ENCODE results near the gene TTC34. TPM values are rescaled to one million over a fixed set of nuclear protein-coding genes. Genes with fewer than 3 reads are reported as not detected.
"Not testable (repeated sequence)": the region's sequence is repeated elsewhere in the genome, so short reads cannot be mapped to it uniquely, and the experiment has no call there.

The TTC34 gene
- total RNA-seq, 1 experiment from 2014 or later = 0.17 TPM

GRCh38 chr1:2786329-2787162, 14.9 kb downstream of the TTC34 start:
- no peak for DNase-seq (ENCODE audit: low spot score)
- in situ Hi-C loops (cut with HindIII; ENCODE audit: low sequenced_read_pairs) = no loop called here

GRCh38 chr1:2785631-2786328, 15.7 kb downstream of the TTC34 start:
- no peak for DNase-seq (ENCODE audit: low spot score)
- in situ Hi-C loops (cut with HindIII; ENCODE audit: low sequenced_read_pairs) = no loop called here

- no peak for DNase-seq (ENCODE audit: low spot score)
- in situ Hi-C loops (cut with HindIII; ENCODE audit: low sequenced_read_pairs) = no loop called here
Measured at GRCh38 chr1:2784854-2785630, 16.5 kb downstream of the TTC34 start.

GRCh38 chr1:2783435-2784397, 17.8 kb downstream of the TTC34 start:
- no peak for DNase-seq (ENCODE audit: low spot score)
- in situ Hi-C loops (cut with HindIII; ENCODE audit: low sequenced_read_pairs) = no loop called here

GRCh38 chr1:2783069-2783434, 18.4 kb downstream of the TTC34 start:
- in situ Hi-C loops (cut with HindIII; ENCODE audit: low sequenced_read_pairs) = no loop called here
- no peak for DNase-seq (ENCODE audit: low spot score)

- in situ Hi-C loops (cut with HindIII; ENCODE audit: low sequenced_read_pairs) = no loop called here
- DNase-seq (ENCODE audit: low spot score) = no peak
Measured at GRCh38 chr1:2781627-2782026, 19.9 kb downstream of the TTC34 start.

GRCh38 chr1:2778220-2778592, 23.3 kb downstream of the TTC34 start:
- in situ Hi-C loops (cut with HindIII; ENCODE audit: low sequenced_read_pairs) = no loop called here
- DNase-seq (ENCODE audit: low spot score) = no peak

- in situ Hi-C loops (cut with HindIII; ENCODE audit: low sequenced_read_pairs) = no loop called here
- no peak for DNase-seq (ENCODE audit: low spot score)
Measured at GRCh38 chr1:2777424-2778219, 23.9 kb downstream of the TTC34 start.

- in situ Hi-C loops (cut with HindIII; ENCODE audit: low sequenced_read_pairs) = not testable (repeated sequence)
Measured at GRCh38 chr1:2775333-2775732, 26.2 kb downstream of the TTC34 start.

GRCh38 chr1:2768052-2768451, 33.4 kb downstream of the TTC34 start:
- DNase-seq (ENCODE audit: low spot score); in situ Hi-C loops (cut with HindIII; ENCODE audit: low sequenced_read_pairs): not testable (repeated sequence)

More at GRCh38 chr1:2775333-2775732, 26.2 kb downstream of the TTC34 start:
- not testable (repeated sequence) for DNase-seq (ENCODE audit: low spot score)

- in situ Hi-C loops (cut with HindIII; ENCODE audit: low sequenced_read_pairs) = not testable (repeated sequence)
Measured at GRCh38 chr1:2759433-2759832, 42.1 kb downstream of the TTC34 start.

GRCh38 chr1:2757519-2757918, 44.0 kb downstream of the TTC34 start:
- DNase-seq (ENCODE audit: low spot score); in situ Hi-C loops (cut with HindIII; ENCODE audit: low sequenced_read_pairs): not testable (repeated sequence)

More at GRCh38 chr1:2759433-2759832, 42.1 kb downstream of the TTC34 start:
- not testable (repeated sequence) for DNase-seq (ENCODE audit: low spot score)

- in situ Hi-C loops (cut with HindIII; ENCODE audit: low sequenced_read_pairs); DNase-seq (ENCODE audit: low spot score): not testable (repeated sequence)
Measured at GRCh38 chr1:2755426-2755825, 46.1 kb downstream of the TTC34 start.

- in situ Hi-C loops (cut with HindIII; ENCODE audit: low sequenced_read_pairs); DNase-seq (ENCODE audit: low spot score): not testable (repeated sequence)
Measured at GRCh38 chr1:2754597-2754996, 46.9 kb downstream of the TTC34 start.

- in situ Hi-C loops (cut with HindIII; ENCODE audit: low sequenced_read_pairs); DNase-seq (ENCODE audit: low spot score): not testable (repeated sequence)
Measured at GRCh38 chr1:2752503-2752902, 49.0 kb downstream of the TTC34 start.

GRCh38 chr1:2751866-2752265, 49.6 kb downstream of the TTC34 start:
- in situ Hi-C loops (cut with HindIII; ENCODE audit: low sequenced_read_pairs); DNase-seq (ENCODE audit: low spot score): not testable (repeated sequence)

- DNase-seq (ENCODE audit: low spot score); in situ Hi-C loops (cut with HindIII; ENCODE audit: low sequenced_read_pairs): not testable (repeated sequence)
Measured at GRCh38 chr1:2750766-2751730, 50.4 kb downstream of the TTC34 start.
